CD8-positive, alpha-beta memory T cell (primary cell): ENCODE measurements around the gene EBNA1BP2. TPM values are rescaled to one million over a fixed set of nuclear protein-coding genes. Genes with fewer than 3 reads are reported as not detected.
A peak's percentile ranks its signal among the peaks of the same experiment; 100 is the strongest.
"Not testable (repeated sequence)": the region's sequence is repeated elsewhere in the genome, so short reads cannot be mapped to it uniquely, and the experiment has no call there.

Experiments used
- CTCF ChIA-PET: fragments of 350-600 bp; sonication (Branson Sonifier 250); formaldehyde crosslinking; loops from one replicate; lab custom pipeline; 2021; ENCODE audit warnings: antibody characterized with exemption; lab: Charles Lee
- POLR2A ChIA-PET: fragments of 350-600 bp; sonication (Branson Sonifier 250); formaldehyde crosslinking; loops from one replicate; lab custom pipeline; 2021; ENCODE audit warnings: antibody characterized with exemption; lab: Charles Lee
- DNase-seq, 5 donors: peaks; one replicate each; pipeline versions ENCODE4 v3.0.0 to v3.0.0-alpha.2; 2020 to 2022; ENCODE audit warnings: mixed read lengths in 1 of 5
- H3K27ac ChIP-seq: one replicate; pipeline ENCODE4 v1.7.0; 2013; ENCODE audit warnings: low read depth, mild to moderate bottlenecking, low read length, moderate library complexity
- H3K27me3 ChIP-seq: 2 replicates; pipeline ENCODE4 v1.7.0; 2013; ENCODE audit warnings: low read length, mild to moderate bottlenecking; ENCODE audit not compliant: insufficient read depth, poor library complexity, severe bottlenecking
- H3K36me3 ChIP-seq: 2 replicates; pipeline ENCODE4 v1.7.0; 2013; ENCODE audit warnings: mild to moderate bottlenecking, low read length, moderate library complexity; ENCODE audit not compliant: insufficient read depth
- H3K4me1 ChIP-seq: 2 replicates; pipeline ENCODE4 v1.7.0; 2013; ENCODE audit warnings: mild to moderate bottlenecking, low read length, moderate library complexity; ENCODE audit not compliant: insufficient read depth
- H3K4me3 ChIP-seq: 2 replicates; pipeline ENCODE4 v1.7.0; 2013; ENCODE audit warnings: mild to moderate bottlenecking, low read length
- H3K9me3 ChIP-seq: 2 replicates; pipeline ENCODE4 v1.7.0; 2013; ENCODE audit warnings: mild to moderate bottlenecking, low read length
- H3K27ac Mint-ChIP-seq, 8 donors: one replicate each; pipeline ENCODE4 v1.8.0; 2020 to 2021; ENCODE audit warnings: mixed read lengths in 8 of 8, mild to moderate bottlenecking in 6 of 8, inconsistent platforms in 3 of 8, moderate library complexity in 3 of 8
- H3K27me3 Mint-ChIP-seq, 2 donors: one replicate each; pipeline ENCODE4 v1.8.0; 2020 to 2021; ENCODE audit warnings: mixed read lengths in 2 of 2, mild to moderate bottlenecking in 1 of 2, moderate library complexity in 1 of 2
- H3K36me3 Mint-ChIP-seq, 3 donors: one replicate each; pipeline ENCODE4 v1.8.0; 2020 to 2021; ENCODE audit warnings: mixed read lengths in 3 of 3, inconsistent platforms in 1 of 3, mild to moderate bottlenecking in 1 of 3
- H3K4me1 Mint-ChIP-seq, 3 donors: one replicate each; pipeline ENCODE4 v1.8.0; 2020 to 2021; ENCODE audit warnings: mixed read lengths in 3 of 3, inconsistent platforms in 1 of 3, mild to moderate bottlenecking in 1 of 3
- H3K4me3 Mint-ChIP-seq, 7 donors: one replicate each; pipeline ENCODE4 v1.8.0; 2020 to 2021; ENCODE audit warnings: mixed read lengths in 7 of 7, mild to moderate bottlenecking in 6 of 7, moderate library complexity in 4 of 7, inconsistent platforms in 2 of 7
- H3K9me3 Mint-ChIP-seq, 5 donors: one replicate each; pipeline ENCODE4 v1.8.0; 2020 to 2022; ENCODE audit warnings: mixed read lengths in 5 of 5, mild to moderate bottlenecking in 3 of 5, moderate library complexity in 2 of 5, inconsistent platforms in 1 of 5
- polyA plus RNA-seq: library from polyadenylated mRNA; unstranded; fragments of 300-500 nt; fragmentation: Illumina TruSeq; gene quantifications from one replicate; pipeline ENCODE4 v1.2.3, GENCODE V29; 2021
- total RNA-seq, 2 experiments: library from RNA; stranded (reverse); gene quantifications; one replicate each; pipeline ENCODE4 v1.2.3, GENCODE V29; 2021

The EBNA1BP2 gene, protein sequence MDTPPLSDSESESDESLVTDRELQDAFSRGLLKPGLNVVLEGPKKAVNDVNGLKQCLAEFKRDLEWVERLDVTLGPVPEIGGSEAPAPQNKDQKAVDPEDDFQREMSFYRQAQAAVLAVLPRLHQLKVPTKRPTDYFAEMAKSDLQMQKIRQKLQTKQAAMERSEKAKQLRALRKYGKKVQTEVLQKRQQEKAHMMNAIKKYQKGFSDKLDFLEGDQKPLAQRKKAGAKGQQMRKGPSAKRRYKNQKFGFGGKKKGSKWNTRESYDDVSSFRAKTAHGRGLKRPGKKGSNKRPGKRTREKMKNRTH
- total RNA-seq (100 to 1,000 TPM; 168 to 173 TPM), polyA plus RNA-seq (53.9 TPM)

DNA sequence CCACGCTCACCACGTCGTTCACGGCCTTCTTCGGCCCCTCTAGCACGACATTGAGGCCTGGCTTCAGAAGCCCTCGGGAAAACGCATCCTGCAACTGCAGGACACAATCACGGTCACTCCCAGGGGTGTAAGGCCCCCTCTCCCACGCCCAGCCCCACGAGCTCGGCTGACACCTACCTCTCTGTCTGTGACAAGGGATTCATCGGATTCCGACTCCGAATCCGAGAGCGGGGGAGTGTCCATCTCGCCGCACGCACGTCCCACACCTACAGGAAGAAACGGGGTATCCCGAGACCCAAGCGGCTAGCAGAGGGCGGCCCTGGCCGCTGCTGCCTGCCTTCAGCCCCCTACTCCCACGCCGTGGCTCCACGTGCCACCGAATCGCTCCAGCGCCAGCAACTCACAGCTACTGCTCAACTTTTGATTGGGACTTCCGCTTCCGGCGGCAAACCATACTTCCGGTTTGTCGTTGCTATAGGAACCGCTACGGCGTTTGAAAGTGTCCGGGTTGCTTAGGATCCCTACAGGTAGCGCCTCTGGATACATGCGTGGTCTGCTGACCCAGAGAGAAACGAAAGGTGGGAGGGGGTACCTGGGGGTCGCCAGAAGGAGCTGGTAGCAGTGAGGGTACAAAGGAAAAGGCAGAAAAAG lies at the start of gene EBNA1BP2, which contains the start of gene CFAP57:
EBNA1BP2 (minus strand) TSS at position 415 of the 651 bp plus-strand sequence; CDS start at position 243, 172 bp downstream.
CFAP57 (plus strand) TSS at position 455 of the 651 bp plus-strand sequence. CDS start 424 bp downstream, outside the sequence.
- Mint-ChIP-seq H3K4me1 (peaks cover 25 to 41% (median 37%) of the 10 kb centered on the region in 3 donors), H3K9me3 (no peaks in the 10 kb centered on the region), H3K4me3 (peak within 1 kb of the TSS; percentile 92 to 100 (median 98)), H3K36me3 (peaks cover 8 to 43% (median 16%) of the 10 kb centered on the region in 3 donors), H3K27ac (peak within 1 kb of the TSS; percentile 84 to 97 (median 95)), H3K27me3 (peaks cover 9 to 18% of the 10 kb centered on the region in 2 donors)
- H3K36me3 ChIP-seq, result peaks cover 25% of the 10 kb centered on the region
- POLR2A ChIA-PET, result interaction anchor here (1.2 kb wide), 1 partner anchor 218 kb away, joined by 3 read pairs; the partner anchor contains the start of genes MED8 and SZT2
- H3K27me3 ChIP-seq, result peaks cover 3% of the 10 kb centered on the region
- no peaks in the 10 kb centered on the region for H3K9me3 ChIP-seq
- peak within 1 kb of the TSS; percentile 97 for H3K4me3 ChIP-seq
- CTCF ChIA-PET, result interaction anchor here (0.6 kb wide), 1 partner anchor 12 kb away, joined by 3 read pairs; no protein-coding TSS in a partner anchor
- peak; percentile 81 to 95 (median 92) for DNase-seq
- peak within 1 kb of the TSS; percentile 77 for H3K27ac ChIP-seq
- peaks cover 19% of the 10 kb centered on the region for H3K4me1 ChIP-seq

DNA sequence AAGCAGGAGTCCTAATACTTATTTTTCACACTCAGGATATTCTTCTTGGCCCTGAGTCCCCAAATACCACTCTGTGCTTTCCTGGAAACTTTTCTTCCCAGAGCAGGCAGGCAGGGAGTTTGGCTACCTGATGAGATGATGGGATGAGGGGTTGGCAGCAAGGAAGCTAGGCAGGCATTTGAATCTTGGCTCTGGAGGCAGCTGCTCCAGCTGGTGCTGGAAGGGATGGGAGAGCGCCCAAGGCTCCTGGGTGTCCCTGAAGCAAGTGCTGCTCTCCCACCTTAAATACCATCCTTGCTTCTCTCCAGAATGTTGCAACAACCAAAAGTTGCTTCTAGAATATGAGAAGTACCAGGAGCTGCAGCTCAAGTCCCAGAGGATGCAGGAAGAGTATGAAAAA lies 49.7 kb upstream of the EBNA1BP2 start:
- no peak overlapping the region for H3K27ac ChIP-seq
- no peak overlapping the region for H3K4me3 ChIP-seq
- H3K27me3 ChIP-seq, result no peaks in the 10 kb centered on the region
- Mint-ChIP-seq H3K36me3 (no peaks in the 10 kb centered on the region), H3K4me1 (no peaks in the 10 kb centered on the region), H3K4me3 (no peak overlapping the region), H3K27ac (no peak overlapping the region), H3K9me3 (no peaks in the 10 kb centered on the region), H3K27me3 (peaks cover 0 to 9% of the 10 kb centered on the region in 2 donors)
- H3K36me3 ChIP-seq, result no peaks in the 10 kb centered on the region
- ChIA-PET CTCF (interaction anchor here (1.9 kb wide), 1 partner anchor 193 kb away, joined by 8 read pairs; no protein-coding TSS in a partner anchor), POLR2A (no interaction called here)
- H3K4me1 ChIP-seq, result no peaks in the 10 kb centered on the region
- DNase-seq, result no peak
- H3K9me3 ChIP-seq, result no peaks in the 10 kb centered on the region

DNA sequence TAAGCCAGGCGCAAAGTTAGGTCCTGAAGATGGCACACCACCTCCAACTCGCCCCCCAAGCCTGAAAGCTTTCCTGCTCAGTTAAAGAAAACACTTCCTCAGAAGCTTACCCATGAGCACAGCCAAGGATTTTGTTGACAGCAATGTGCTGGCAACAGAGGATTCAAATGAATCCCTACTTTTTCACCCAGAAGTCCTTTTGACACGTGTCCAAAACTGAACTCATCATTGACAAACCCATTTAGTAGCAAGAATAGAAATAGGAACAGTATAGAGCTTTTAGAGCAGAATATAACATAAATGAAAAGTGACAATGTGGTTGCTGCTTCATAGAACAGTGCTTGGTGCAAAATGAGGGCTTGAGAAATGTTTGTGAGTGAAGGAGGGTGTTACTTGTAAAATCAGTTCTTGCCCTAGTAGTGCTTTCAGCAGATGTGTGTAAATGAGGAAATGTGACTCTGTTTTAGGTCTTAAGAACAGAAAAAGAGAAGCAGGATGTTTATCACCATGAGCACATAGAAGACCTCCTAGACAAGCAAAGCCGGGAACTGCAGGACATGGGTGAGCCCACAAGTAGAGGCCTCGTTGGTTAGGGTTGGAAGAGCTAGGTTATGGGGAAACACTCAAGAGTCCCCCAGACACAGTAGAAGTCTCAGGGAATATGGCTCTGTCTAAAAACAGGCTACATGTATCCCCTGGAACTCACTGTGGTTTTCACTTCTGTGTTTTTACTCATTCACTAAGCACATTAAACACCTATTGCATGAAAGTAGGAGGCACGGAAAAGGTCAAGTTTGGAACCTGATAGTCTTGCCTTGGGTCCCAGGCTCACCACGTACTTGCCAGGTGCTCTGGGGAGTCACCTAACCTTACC lies 49.1 kb upstream of the EBNA1BP2 start:
- Mint-ChIP-seq H3K27me3 (peaks cover 2 to 14% of the 10 kb centered on the region in 2 donors), H3K9me3 (no peaks in the 10 kb centered on the region), H3K4me3 (no peak overlapping the region), H3K27ac (no peak overlapping the region), H3K4me1 (no peaks in the 10 kb centered on the region), H3K36me3 (no peaks in the 10 kb centered on the region)
- ChIA-PET POLR2A (no interaction called here), CTCF (interaction anchor here (1.9 kb wide), 1 partner anchor 193 kb away, joined by 8 read pairs; no protein-coding TSS in a partner anchor)
- Histone ChIP-seq H3K27me3 (no peaks in the 10 kb centered on the region), H3K4me1 (no peaks in the 10 kb centered on the region), H3K27ac (no peak overlapping the region), H3K36me3 (no peaks in the 10 kb centered on the region), H3K9me3 (no peaks in the 10 kb centered on the region), H3K4me3 (no peak overlapping the region)
- DNase-seq, result no peak

DNA sequence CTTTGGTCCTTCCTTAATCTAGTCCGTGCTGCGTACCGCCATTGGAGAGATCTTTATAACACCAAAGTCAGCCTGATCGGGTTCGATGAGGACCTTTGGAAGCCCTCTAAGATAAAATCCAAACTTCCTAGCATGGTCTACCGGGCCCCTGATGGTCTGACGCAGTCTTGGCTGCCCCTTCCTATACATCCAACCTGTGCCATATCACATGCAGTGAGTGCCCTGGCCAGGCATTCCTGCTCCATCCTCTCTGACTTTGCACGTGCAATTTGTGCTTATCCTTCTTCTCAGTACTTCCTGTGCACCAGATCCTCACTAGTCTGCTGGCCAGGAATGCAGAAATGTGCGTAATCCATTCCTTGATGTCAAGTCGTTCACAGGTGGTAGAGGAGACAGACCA lies 45.7 kb upstream of the EBNA1BP2 start:
- no peaks in the 10 kb centered on the region for H3K9me3 Mint-ChIP-seq
- Histone ChIP-seq H3K4me3 (no peak overlapping the region), H3K27me3 (no peaks in the 10 kb centered on the region), H3K27ac (no peak overlapping the region), H3K4me1 (no peaks in the 10 kb centered on the region), H3K36me3 (no peaks in the 10 kb centered on the region), H3K9me3 (no peaks in the 10 kb centered on the region)
- H3K36me3 Mint-ChIP-seq, result no peaks in the 10 kb centered on the region
- H3K4me3 Mint-ChIP-seq, result no peak overlapping the region
- H3K27me3 Mint-ChIP-seq, result peaks cover 5 to 31% of the 10 kb centered on the region in 2 donors
- H3K4me1 Mint-ChIP-seq, result no peaks in the 10 kb centered on the region
- no peak overlapping the region for H3K27ac Mint-ChIP-seq
- DNase-seq, result no peak
- ChIA-PET POLR2A (no interaction called here), CTCF (no interaction called here)

DNA sequence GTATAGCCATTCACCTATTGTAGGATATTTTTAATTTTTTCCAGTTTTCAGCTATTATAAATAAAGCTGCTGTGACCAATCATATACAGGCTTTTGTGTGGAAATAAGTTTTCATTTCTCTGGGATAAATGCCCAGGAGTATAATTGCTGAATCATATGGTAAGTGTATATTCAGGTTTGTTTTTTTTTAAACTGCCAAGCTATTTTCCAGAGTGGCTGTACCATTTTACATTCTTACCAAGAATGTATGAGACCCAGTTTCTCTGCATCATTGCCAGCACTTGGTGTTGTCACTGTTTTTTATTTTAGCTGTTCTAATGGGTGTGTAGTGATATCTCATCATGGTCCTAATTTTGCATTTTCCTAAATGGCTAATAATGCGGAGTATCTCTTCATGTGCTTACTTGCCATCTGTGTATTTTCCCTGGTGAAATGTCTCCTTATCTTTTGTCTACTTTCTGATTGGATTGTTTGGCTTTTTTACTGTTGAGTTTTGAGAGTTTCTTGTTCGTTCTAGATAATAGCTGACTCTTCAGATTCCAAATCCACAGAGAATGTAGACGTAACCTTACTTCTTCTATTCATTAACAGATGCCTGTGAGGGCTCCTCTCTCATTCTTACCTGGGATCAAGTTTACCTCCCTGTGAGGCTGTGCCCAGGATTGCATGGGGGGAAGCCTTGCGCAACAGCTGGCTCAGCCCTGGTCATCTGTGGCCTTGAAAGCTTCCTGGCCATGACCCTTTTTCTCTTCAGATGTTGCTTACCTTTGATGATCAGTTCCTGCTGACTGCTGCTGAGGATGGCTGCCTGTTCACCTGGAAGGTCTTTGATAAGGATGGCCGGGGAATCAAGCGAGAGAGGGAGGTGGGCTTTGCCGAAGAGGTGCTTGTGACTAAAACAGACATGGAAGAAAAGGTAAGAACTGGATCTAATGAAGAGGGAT lies 42.7 kb upstream of the EBNA1BP2 start:
- DNase-seq, result no peak
- Histone ChIP-seq H3K4me3 (no peak overlapping the region), H3K27ac (no peak overlapping the region), H3K36me3 (no peaks in the 10 kb centered on the region), H3K4me1 (no peaks in the 10 kb centered on the region), H3K9me3 (no peaks in the 10 kb centered on the region), H3K27me3 (no peaks in the 10 kb centered on the region)
- CTCF ChIA-PET, result interaction anchor here (1.1 kb wide), 1 partner anchor 12 kb away, joined by 3 read pairs; no protein-coding TSS in a partner anchor
- Mint-ChIP-seq H3K4me3 (no peak overlapping the region), H3K9me3 (no peaks in the 10 kb centered on the region), H3K36me3 (no peaks in the 10 kb centered on the region), H3K4me1 (no peaks in the 10 kb centered on the region), H3K27me3 (peaks cover 7 to 42% of the 10 kb centered on the region in 2 donors), H3K27ac (no peak overlapping the region)
- POLR2A ChIA-PET, result no interaction called here

DNA sequence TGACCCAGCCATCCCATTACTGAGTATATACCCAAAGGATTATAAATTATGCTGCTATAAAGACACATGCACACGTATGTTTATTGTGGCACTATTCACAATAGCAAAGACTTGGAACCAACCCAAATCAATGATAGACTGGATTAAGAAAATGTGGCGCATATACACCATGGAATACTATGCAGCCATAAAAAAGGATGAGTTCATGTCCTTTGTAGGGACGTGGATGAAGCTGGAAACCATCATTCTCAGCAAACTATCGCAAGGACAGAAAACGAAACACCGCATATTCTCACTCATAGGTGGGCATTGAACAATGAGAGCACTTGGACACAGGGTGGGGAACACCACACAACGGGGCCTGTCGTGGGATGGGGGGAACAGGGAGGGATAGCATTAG lies 36.2 kb upstream of the EBNA1BP2 start:
- DNase-seq, POLR2A ChIA-PET, H3K4me3 ChIP-seq, H3K36me3 Mint-ChIP-seq, H3K27ac ChIP-seq, H3K9me3 ChIP-seq, H3K27me3 ChIP-seq, CTCF ChIA-PET, H3K27ac Mint-ChIP-seq, H3K4me1 Mint-ChIP-seq, H3K36me3 ChIP-seq, H3K9me3 Mint-ChIP-seq, H3K4me3 Mint-ChIP-seq, H3K4me1 ChIP-seq: not testable (repeated sequence)
- H3K27me3 Mint-ChIP-seq, result peaks cover 3 to 25% of the 10 kb centered on the region in 2 donors

DNA sequence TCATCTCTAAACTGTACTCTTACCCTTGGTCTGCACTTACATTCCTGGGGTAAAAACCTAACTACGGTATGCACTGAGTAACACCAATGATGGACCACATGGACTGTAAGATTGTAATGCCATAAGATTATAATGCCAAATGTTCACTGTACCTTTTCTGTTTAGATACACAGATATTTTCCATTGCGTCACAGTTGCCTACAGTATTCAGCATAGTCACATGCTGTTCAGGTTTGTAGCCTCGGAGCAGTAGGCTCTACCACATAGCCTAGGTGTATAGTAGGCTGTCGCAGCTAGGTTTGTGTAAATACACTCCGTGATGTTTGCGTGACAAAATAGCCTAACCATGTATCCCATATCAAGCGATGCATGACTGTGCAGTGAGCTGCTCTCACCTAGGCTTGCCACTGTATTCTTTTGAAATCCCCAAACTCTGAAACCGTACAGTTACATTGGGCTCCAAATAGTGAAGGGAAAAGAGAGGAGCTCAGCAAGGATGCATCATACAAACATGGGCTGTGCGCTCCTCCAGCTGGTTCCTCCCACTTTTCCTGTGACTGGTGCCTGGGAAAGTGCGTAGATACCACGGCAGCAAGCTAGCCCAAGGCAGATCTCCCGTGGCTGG lies 35.3 kb upstream of the EBNA1BP2 start:
- Histone ChIP-seq H3K36me3 (no peaks in the 10 kb centered on the region), H3K9me3 (no peaks in the 10 kb centered on the region), H3K4me1 (no peaks in the 10 kb centered on the region), H3K27ac (no peak overlapping the region), H3K4me3 (no peak overlapping the region), H3K27me3 (no peaks in the 10 kb centered on the region)
- Mint-ChIP-seq H3K36me3 (no peaks in the 10 kb centered on the region), H3K27ac (peak overlapping the region in 1 of 8 donors; percentile 80), H3K27me3 (peaks cover 3 to 23% of the 10 kb centered on the region in 2 donors), H3K4me3 (no peak overlapping the region), H3K4me1 (no peaks in the 10 kb centered on the region), H3K9me3 (peaks cover 2 to 8% (median 4%) of the 10 kb centered on the region in 5 donors)
- ChIA-PET CTCF (no interaction called here), POLR2A (no interaction called here)
- DNase-seq, result no peak
